WERI-Rb-1 (cell line): Measurements from ENCODE around the gene NEXN.

Experiments used
- DNase-seq: peaks from one replicate; pipeline ENCODE4 v3.0.0-alpha.2; 2020
- H3K27ac ChIP-seq: fragments of 250-450 bp; sonication (Bioruptor Pico); 2 replicates; pipeline ENCODE4 v1.5.1; 2020; ENCODE audit warnings: mild to moderate bottlenecking, moderate library complexity
- H3K27me3 ChIP-seq: fragments of 250-450 bp; sonication (Bioruptor Pico); 2 replicates; pipeline ENCODE4 v1.5.1; 2021; ENCODE audit warnings: mild to moderate bottlenecking, low read depth, moderate library complexity; ENCODE audit not compliant: insufficient read depth, severe bottlenecking
- H3K36me3 ChIP-seq: fragments of 250-450 bp; sonication (Bioruptor Pico); 2 replicates; pipeline ENCODE4 v1.5.1; 2020; ENCODE audit warnings: mild to moderate bottlenecking, moderate library complexity
- H3K4me3 ChIP-seq: 2 replicates; pipeline ENCODE4 v1.5.1; 2011; ENCODE audit warnings: low read depth, mild to moderate bottlenecking, control low read depth, low read length
- H3K9me3 ChIP-seq: fragments of 250-450 bp; sonication (Bioruptor Pico); 2 replicates; pipeline ENCODE4 v1.5.1; 2021; ENCODE audit warnings: mild to moderate bottlenecking, moderate library complexity; ENCODE audit not compliant: severe bottlenecking
- CTCF ChIP-seq: IDR thresholded peaks from 2 replicates; pipeline ENCODE4 v1.5.1; 2011; ENCODE audit warnings: low read depth, mild to moderate bottlenecking, control low read depth, inconsistent platforms, low read length

Gene NEXN

GRCh38 chr1:77889671-77890070, 1.2 kb downstream of the NEXN start:
- Histone ChIP-seq H3K9me3 (no peaks in the 10 kb centered on the region), H3K27ac (no peak overlapping the region), H3K36me3 (no peaks in the 10 kb centered on the region), H3K4me3 (no peak overlapping the region), H3K27me3 (no peaks in the 10 kb centered on the region)
- no peak for DNase-seq
- TF ChIP-seq CTCF = no peak

DNA sequence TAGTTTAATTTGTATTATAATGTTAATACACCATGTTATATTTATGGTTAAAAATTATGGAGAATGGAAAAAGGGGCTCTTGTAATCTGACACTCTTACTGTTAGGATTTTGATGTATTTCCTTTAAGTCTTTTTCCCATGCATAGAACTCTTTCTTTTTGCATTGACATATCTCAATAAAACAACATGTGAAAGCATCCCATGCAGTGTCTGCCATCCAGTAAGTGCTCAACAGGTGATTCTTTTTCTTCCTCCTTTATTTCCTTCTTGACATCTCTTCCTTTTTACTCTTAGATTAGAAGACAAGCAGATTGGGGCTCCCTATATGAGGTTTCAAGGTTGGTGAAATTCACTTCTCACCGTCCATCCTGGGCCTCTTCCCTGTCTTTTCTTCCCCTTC, 2.8 kb downstream of the NEXN start:
- no peaks in the 10 kb centered on the region for H3K27me3 ChIP-seq
- no peak overlapping the region for H3K4me3 ChIP-seq
- H3K36me3 ChIP-seq = no peaks in the 10 kb centered on the region
- no peak for DNase-seq
- H3K9me3 ChIP-seq = no peaks in the 10 kb centered on the region
- H3K27ac ChIP-seq = no peak overlapping the region
- TF ChIP-seq CTCF = no peak

GRCh38 chr1:77899647-77900320, 11.4 kb downstream of the NEXN start:
- Histone ChIP-seq H3K36me3 (no peaks in the 10 kb centered on the region), H3K27me3 (no peaks in the 10 kb centered on the region), H3K27ac (no peak overlapping the region), H3K4me3 (no peak overlapping the region), H3K9me3 (no peaks in the 10 kb centered on the region)
- TF ChIP-seq CTCF = no peak
- no peak for DNase-seq

DNA sequence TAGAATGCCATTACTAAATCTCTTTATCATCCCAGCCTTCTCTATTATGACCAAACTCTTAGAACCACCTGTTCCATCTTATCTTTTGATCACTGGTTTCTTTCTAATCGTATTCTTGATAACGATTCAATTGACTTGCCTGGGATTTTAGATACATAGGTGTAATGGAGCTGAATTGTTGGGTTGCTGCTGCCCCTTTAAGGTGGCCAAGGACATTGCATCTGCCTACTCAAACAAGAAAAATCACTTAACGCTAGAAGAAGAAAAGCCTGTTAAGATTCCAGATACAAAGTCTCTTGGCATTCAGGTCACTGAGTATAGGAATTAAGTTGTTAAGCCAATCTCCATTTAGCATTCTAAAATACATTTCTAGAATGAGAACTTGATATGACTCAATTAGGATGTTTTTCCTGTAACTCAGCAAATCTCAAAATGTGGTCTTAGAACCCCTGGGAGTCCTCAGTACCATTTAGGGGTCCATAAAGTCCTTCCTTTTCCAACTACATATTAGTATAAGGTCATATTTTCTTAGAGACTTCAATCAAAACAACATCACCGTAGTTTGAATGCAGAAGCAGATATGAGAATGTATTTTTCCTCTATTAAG, 12.4 kb downstream of the NEXN start:
- peak; percentile 38 for DNase-seq
- no peaks in the 10 kb centered on the region for H3K9me3 ChIP-seq
- H3K27ac ChIP-seq = no peak overlapping the region
- no peaks in the 10 kb centered on the region for H3K27me3 ChIP-seq
- no peak overlapping the region for H3K4me3 ChIP-seq
- TF ChIP-seq CTCF = peak; percentile 65
- no peaks in the 10 kb centered on the region for H3K36me3 ChIP-seq

- TF ChIP-seq CTCF = no peak
- Histone ChIP-seq H3K4me3 (no peak overlapping the region), H3K9me3 (no peaks in the 10 kb centered on the region), H3K27ac (no peak overlapping the region), H3K27me3 (no peaks in the 10 kb centered on the region), H3K36me3 (no peaks in the 10 kb centered on the region)
- DNase-seq = no peak
These were observed 17.2 kb downstream of the NEXN start for GRCh38 chr1:77905603-77906002.
